Choroid plexus epithelial cell (primary cell): Measurements from ENCODE around the gene ATG10.

ENCODE experiments used
- DNase-seq: peaks from one replicate; pipeline ENCODE4 v3.0.0-alpha.2; 2010; ENCODE audit warnings: low read depth
- H3K4me3 ChIP-seq: 2 replicates; pipeline ENCODE4 v1.5.1; 2011; ENCODE audit warnings: low read depth, mild to moderate bottlenecking, control low read depth, low read length, moderate library complexity
- CTCF ChIP-seq: conservative IDR thresholded peaks from 2 replicates; pipeline ENCODE4 v1.5.1; 2011; ENCODE audit warnings: low read depth, mild to moderate bottlenecking, control low read depth, inconsistent platforms, low read length, moderate library complexity

Gene ATG10

GRCh38 chr5:82151204-82151603 is 179.4 kb downstream of the ATG10 start:
- no peak for TF ChIP-seq CTCF
- no peak overlapping the region for H3K4me3 ChIP-seq

GRCh38 chr5:82151662-82152061 is 179.8 kb downstream of the ATG10 start:
- DNase-seq, result peak; percentile 32
- no peak for TF ChIP-seq CTCF

More at GRCh38 chr5:82151204-82151603, 179.4 kb downstream of the ATG10 start:
- no peak for DNase-seq

GRCh38 chr5:82152978-82153481 is 181.2 kb downstream of the ATG10 start:
- no peak for DNase-seq
- TF ChIP-seq CTCF, result no peak
- H3K4me3 ChIP-seq, result no peak overlapping the region

More at GRCh38 chr5:82151662-82152061, 179.8 kb downstream of the ATG10 start:
- no peak overlapping the region for H3K4me3 ChIP-seq

GRCh38 chr5:82154776-82155175 is 183.0 kb downstream of the ATG10 start:
- no peak for TF ChIP-seq CTCF
- DNase-seq, result peak; percentile 48

GRCh38 chr5:82155305-82155704 is 183.5 kb downstream of the ATG10 start:
- no peak overlapping the region for H3K4me3 ChIP-seq
- no peak for DNase-seq
- TF ChIP-seq CTCF, result no peak

More at GRCh38 chr5:82154776-82155175, 183.0 kb downstream of the ATG10 start:
- no peak overlapping the region for H3K4me3 ChIP-seq

- no peak for TF ChIP-seq CTCF
- no peak overlapping the region for H3K4me3 ChIP-seq
- DNase-seq, result no peak
Observed at GRCh38 chr5:82156874-82157273, 185.1 kb downstream of the ATG10 start.

GRCh38 chr5:82158755-82159413 is 187.1 kb downstream of the ATG10 start:
- TF ChIP-seq CTCF, result no peak
- H3K4me3 ChIP-seq, result no peak overlapping the region
- peak; percentile 85 for DNase-seq
